Gastroesophageal sphincter (tissue), 3 donors: Measurements from ENCODE around the gene ZDHHC11.
"Not testable (repeated sequence)": the region's sequence is repeated elsewhere in the genome, so short reads cannot be mapped to it uniquely, and the experiment has no call there.

Experiments used
- CTCF ChIP-seq, 4 experiments: fragments of 200-600 bp in 2 of 4; fragments of 450-650 bp in 2 of 4; sonication (generic) in 1 of 4; IDR thresholded peaks; one replicate each; pipeline ENCODE4 v1.5.1; 2017 to 2019; ENCODE audit warnings: antibody characterized with exemption in 4 of 4, mild to moderate bottlenecking in 2 of 4, moderate library complexity in 2 of 4
- POLR2A ChIP-seq, 2 donors: fragments of 450-650 bp; IDR thresholded peaks; one replicate each; pipeline ENCODE4 v1.6.1; 2017; ENCODE audit warnings: antibody characterized with exemption in 2 of 2, mild to moderate bottlenecking in 2 of 2, moderate library complexity in 1 of 2

- not testable (repeated sequence) for TF ChIP-seq CTCF, POLR2A (IDR thresholded peaks at IDR 0.05)
Measured at GRCh38 chr5:853416-854090, 2.8 kb upstream of the ZDHHC11 start.
